HCT116 (cell line): ENCODE measurements around the gene WDR31. TPM values are rescaled to one million over a fixed set of nuclear protein-coding genes. Genes with fewer than 3 reads are reported as not detected.

Experiments used
- ATAC-seq: fragments of 200-7000 bp; cut with Tn5 transposase; 2 replicates; pipeline ENCODE4 v1.9.1; 2020; ENCODE audit warnings: mild to moderate bottlenecking, moderate library complexity
- BruUV-seq: library from RNA; stranded (reverse); fragments of 400-500 nt; replicated peaks from 2 replicates; lab custom pipeline; 2021; lab: Mats Ljungman, UMichigan
- CTCF ChIA-PET: fragments of 300-600 bp; sonication (Branson Sonifier 250); formaldehyde crosslinking; loops from one replicate; lab custom pipeline; 2021; ENCODE audit warnings: antibody characterized with exemption; lab: Charles Lee
- POLR2A ChIA-PET: fragments of 300-600, 350-600 bp; sonication (Branson Sonifier 250); formaldehyde crosslinking; loops from one replicate; lab custom pipeline; 2021; ENCODE audit warnings: antibody characterized with exemption; lab: Charles Lee
- RAD21 ChIA-PET, 2 experiments: fragments of 300-600 bp; sonication (Branson Sonifier 250); formaldehyde crosslinking; loops; one replicate each; lab custom pipeline; 2023; ENCODE audit warnings: low total read pairs in 2 of 2; ENCODE audit not compliant: uncharacterized antibody in 2 of 2, unreplicated experiment in 2 of 2, low non-redundant PET in 1 of 2; lab: Charles Lee
- DNase-seq: peaks from one replicate; pipeline ENCODE4 v3.0.0-alpha.2; 2010; ENCODE audit warnings: low read depth, low spot score
- H2AFZ ChIP-seq: fragments of 200-600 bp; shearing (Covaris generic), sonication (generic); 2 replicates; pipeline ENCODE4 v1.6.1; 2017; ENCODE audit warnings: low read depth, mixed run types, mixed read lengths, antibody characterized with exemption, low read length; ENCODE audit not compliant: poor library complexity, severe bottlenecking
- H3K27ac ChIP-seq: 2 replicates; pipeline ENCODE4 v1.5.1; 2012; ENCODE audit warnings: low read depth, low read length
- H3K27me3 ChIP-seq: fragments of 200-600 bp; sonication (generic); 2 replicates; pipeline ENCODE4 v1.6.1; 2016; ENCODE audit warnings: mixed run types, low read length, mixed read lengths; ENCODE audit not compliant: insufficient read depth
- H3K36me3 ChIP-seq, 2 experiments: fragments of 200-500 bp in 1 of 2; fragments of 200-600 bp in 1 of 2; sonication (Bioruptor generic) in 1 of 2; sonication (generic) in 1 of 2; 2 replicates each; pipeline versions ENCODE4 v1.5.1 to v1.6.1; 2014 to 2016; ENCODE audit warnings: low read length in 2 of 2, inconsistent platforms in 1 of 2, mixed read lengths in 1 of 2, mixed run types in 1 of 2; ENCODE audit not compliant: insufficient read depth in 2 of 2, control insufficient read depth in 1 of 2
- H3K4me1 ChIP-seq, 2 experiments: fragments of 200-600 bp in 1 of 2; sonication (generic) in 1 of 2; 2 replicates each; pipeline versions ENCODE4 v1.5.1 to v1.6.1; 2012 to 2017; ENCODE audit warnings: low read length in 2 of 2, inconsistent platforms in 1 of 2, mild to moderate bottlenecking in 1 of 2, mixed read lengths in 1 of 2, mixed run types in 1 of 2, moderate library complexity in 1 of 2; ENCODE audit not compliant: insufficient read depth in 2 of 2, control insufficient read depth in 1 of 2
- H3K4me2 ChIP-seq: fragments of 200-600 bp; sonication (generic); 2 replicates; pipeline ENCODE4 v1.6.1; 2017; ENCODE audit warnings: mixed run types, low read length, mixed read lengths
- H3K4me3 ChIP-seq, 2 experiments: fragments of 200-600 bp in 1 of 2; sonication (generic) in 1 of 2; replicated peaks in 1 of 2; 2 replicates each; pipeline ENCODE4 v1.5.1; 2011 to 2016; ENCODE audit warnings: low read length in 2 of 2, control low read depth in 1 of 2, low read depth in 1 of 2, mild to moderate bottlenecking in 1 of 2, mixed read lengths in 1 of 2, mixed run types in 1 of 2
- H3K79me2 ChIP-seq: fragments of 200-600 bp; sonication (generic); 2 replicates; pipeline ENCODE4 v1.6.1; 2017; ENCODE audit warnings: mild to moderate bottlenecking, mixed run types, low read length, moderate library complexity, mixed read lengths; ENCODE audit not compliant: insufficient read depth
- H3K9ac ChIP-seq: fragments of 200-600 bp; sonication (generic); 2 replicates; pipeline ENCODE4 v1.6.1; 2016; ENCODE audit warnings: low read length, mixed read lengths
- H3K9me2 ChIP-seq: fragments of 200-600 bp; sonication (generic), shearing (Covaris generic); 2 replicates; pipeline ENCODE4 v1.6.1; 2017; ENCODE audit warnings: mixed run types, mild to moderate bottlenecking, moderate library complexity; ENCODE audit not compliant: insufficient read depth
- H3K9me3 ChIP-seq, 2 experiments: fragments of 200-500 bp in 1 of 2; fragments of 200-600 bp in 1 of 2; sonication (Bioruptor generic) in 1 of 2; sonication (generic) in 1 of 2; 2 replicates each; pipeline ENCODE4 v1.6.1; 2014 to 2017; ENCODE audit warnings: low read length in 2 of 2, mixed read lengths in 2 of 2, inconsistent platforms in 1 of 2, low read depth in 1 of 2, mild to moderate bottlenecking in 1 of 2, mixed run types in 1 of 2, moderate library complexity in 1 of 2; ENCODE audit not compliant: control insufficient read depth in 1 of 2, insufficient read depth in 1 of 2
- H4K20me1 ChIP-seq: fragments of 200-600 bp; sonication (generic), shearing (Covaris generic); 2 replicates; pipeline ENCODE4 v1.6.1; 2017; ENCODE audit warnings: mixed run types, mild to moderate bottlenecking, moderate library complexity; ENCODE audit not compliant: insufficient read depth
- CBX3 ChIP-seq: IDR thresholded peaks from 2 replicates; pipeline ENCODE4 v1.6.1; 2012; ENCODE audit warnings: low read depth
- CEBPB ChIP-seq: IDR thresholded peaks from 2 replicates; pipeline ENCODE4 v1.6.1; 2012; ENCODE audit warnings: low read depth
- ELF1 ChIP-seq: IDR thresholded peaks from 2 replicates; pipeline ENCODE4 v1.6.1; 2012; ENCODE audit warnings: low read depth, borderline replicate concordance
- EZH2 ChIP-seq: fragments of 200-600 bp; sonication (generic); IDR thresholded peaks from 2 replicates; pipeline ENCODE4 v1.6.1; 2017; ENCODE audit warnings: antibody characterized with exemption, mixed run types
- FOSL1 ChIP-seq: IDR thresholded peaks from 2 replicates; pipeline ENCODE4 v1.6.1; 2012; ENCODE audit warnings: low read depth
- JUND ChIP-seq: IDR thresholded peaks from 2 replicates; pipeline ENCODE4 v1.6.1; 2012
- POLR2A ChIP-seq: IDR thresholded peaks from 2 replicates; pipeline ENCODE4 v1.7.0; 2011; ENCODE audit warnings: borderline replicate concordance; ENCODE audit not compliant: insufficient read depth, insufficient read length; ENCODE audit errors: extremely low read depth
- POLR2AphosphoS5 ChIP-seq: IDR thresholded peaks from 2 replicates; pipeline ENCODE4 v1.6.1; 2011; ENCODE audit warnings: mild to moderate bottlenecking, low read depth, low read length, moderate library complexity
- RAD21 ChIP-seq: IDR thresholded peaks from 2 replicates; pipeline ENCODE4 v1.6.1; 2012; ENCODE audit warnings: low read depth, mild to moderate bottlenecking
- SIN3A ChIP-seq: IDR thresholded peaks from 2 replicates; pipeline ENCODE4 v1.6.1; 2012; ENCODE audit warnings: low read depth
- SRF ChIP-seq: IDR thresholded peaks from 2 replicates; pipeline ENCODE4 v1.6.1; 2012; ENCODE audit warnings: low read depth
- TCF7L2 ChIP-seq: IDR thresholded peaks from 2 replicates; pipeline ENCODE4 v1.7.0; 2011; ENCODE audit warnings: borderline replicate concordance, inconsistent platforms; ENCODE audit not compliant: insufficient read depth, insufficient read length; ENCODE audit errors: extremely low read depth
- YY1 ChIP-seq: IDR thresholded peaks from 2 replicates; pipeline ENCODE4 v1.6.1; 2011; ENCODE audit warnings: low read length, low read depth, moderate library complexity, mild to moderate bottlenecking; ENCODE audit not compliant: insufficient replicate concordance; ENCODE audit errors: extremely low read depth
- ZFX ChIP-seq: fragments of 450-650 bp; IDR thresholded peaks from 2 replicates; pipeline ENCODE4 v1.6.1; 2017
- ZNF274 ChIP-seq: fragments of 200-500 bp; sonication (Bioruptor generic); IDR thresholded peaks from 2 replicates; pipeline ENCODE4 v1.6.1; 2014; ENCODE audit warnings: mild to moderate bottlenecking, low read depth, low read length, inconsistent platforms
- intact Hi-C: fragments of 100-400 bp; cut with micrococcal nuclease; formaldehyde crosslinking; loops from 2 replicates; pipeline ENCODE4 v1.10.0; 2022
- total RNA-seq: library from RNA; stranded (reverse); gene quantifications from one replicate; pipeline ENCODE4 v1.2.1, GENCODE V29; 2021; ENCODE audit not compliant: unreplicated experiment
- TF ChIP-seq, protein P1 (sequence below): IDR thresholded peaks from 2 replicates; pipeline ENCODE4 v1.6.1; 2012
- TF ChIP-seq, protein P2 (sequence below), 3 experiments: fragments of 200-600 bp in 1 of 3; sonication (generic) in 1 of 3; IDR thresholded peaks in 2 of 3; conservative IDR thresholded peaks in 1 of 3; 2 replicates each; pipeline ENCODE4 v1.5.1; 2012 to 2017; ENCODE audit warnings: low read depth in 2 of 3, low read length in 2 of 3, antibody characterized with exemption in 1 of 3, borderline replicate concordance in 1 of 3, control low read depth in 1 of 3, mild to moderate bottlenecking in 1 of 3, mixed read lengths in 1 of 3, mixed run types in 1 of 3, moderate library complexity in 1 of 3; ENCODE audit not compliant: insufficient read depth in 1 of 3
- TF ChIP-seq, protein P3 (sequence below): IDR thresholded peaks from 2 replicates; pipeline ENCODE4 v1.6.1; 2012; ENCODE audit warnings: low read depth
- TF ChIP-seq, protein P4 (sequence below): IDR thresholded peaks from 2 replicates; pipeline ENCODE4 v1.6.1; 2011; ENCODE audit warnings: mild to moderate bottlenecking, low read length, moderate library complexity; ENCODE audit not compliant: insufficient replicate concordance; ENCODE audit errors: extremely low read depth

WDR31 gene
- total RNA-seq, 1 experiment from 2014 or later: 5.9 TPM

DNA sequence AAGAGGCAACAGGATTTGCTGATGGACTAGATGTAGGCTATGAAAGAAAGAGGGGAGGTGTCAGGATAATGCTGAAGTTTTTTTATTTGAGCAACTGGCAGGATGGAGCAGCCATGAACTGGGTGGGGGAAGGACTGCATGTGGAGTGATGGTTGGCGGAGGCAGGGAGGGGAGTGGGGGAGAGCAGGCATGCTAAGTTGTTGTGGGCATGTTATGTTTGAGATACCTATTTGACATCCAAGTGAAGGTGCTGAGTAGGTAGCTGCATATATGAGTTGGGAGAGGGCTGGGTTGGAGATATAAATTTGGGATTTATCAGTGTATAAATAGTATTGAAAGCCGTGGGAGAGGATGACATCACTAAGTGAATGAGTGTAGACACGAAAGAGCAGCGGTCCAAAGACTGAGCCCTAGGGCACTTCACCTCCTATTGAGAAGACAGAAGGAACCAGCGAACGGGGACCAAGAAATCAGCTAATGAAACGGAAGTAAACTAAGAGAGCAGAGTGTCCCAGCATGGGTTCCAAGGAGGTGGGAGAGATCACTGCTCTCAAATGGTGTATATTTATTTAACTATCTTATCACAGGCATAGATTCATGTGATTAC lies 16.7 kb upstream of the WDR31 start:
- ATAC-seq (no peak), DNase-seq (no peak)
- Histone ChIP-seq H3K27me3 (no peaks in the 10 kb centered on the region), H3K4me2 (no peak overlapping the region), H2AFZ (no peak overlapping the region), H3K9me2 (no peaks in the 10 kb centered on the region), H3K9me3 (no peaks in the 10 kb centered on the region), H3K27ac (no peak overlapping the region)
- ChIA-PET CTCF (no interaction called here), POLR2A (no interaction called here)
- intact Hi-C loops: no loop called here
- no TSS peak for BruUV-seq
- TF ChIP-seq, protein P1, sequence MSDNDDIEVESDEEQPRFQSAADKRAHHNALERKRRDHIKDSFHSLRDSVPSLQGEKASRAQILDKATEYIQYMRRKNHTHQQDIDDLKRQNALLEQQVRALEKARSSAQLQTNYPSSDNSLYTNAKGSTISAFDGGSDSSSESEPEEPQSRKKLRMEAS: no peak
- TF ChIP-seq ZNF274: no peak
- no peak for TF ChIP-seq JUND
- TF ChIP-seq POLR2A: no peak
- TF ChIP-seq, protein P2, sequence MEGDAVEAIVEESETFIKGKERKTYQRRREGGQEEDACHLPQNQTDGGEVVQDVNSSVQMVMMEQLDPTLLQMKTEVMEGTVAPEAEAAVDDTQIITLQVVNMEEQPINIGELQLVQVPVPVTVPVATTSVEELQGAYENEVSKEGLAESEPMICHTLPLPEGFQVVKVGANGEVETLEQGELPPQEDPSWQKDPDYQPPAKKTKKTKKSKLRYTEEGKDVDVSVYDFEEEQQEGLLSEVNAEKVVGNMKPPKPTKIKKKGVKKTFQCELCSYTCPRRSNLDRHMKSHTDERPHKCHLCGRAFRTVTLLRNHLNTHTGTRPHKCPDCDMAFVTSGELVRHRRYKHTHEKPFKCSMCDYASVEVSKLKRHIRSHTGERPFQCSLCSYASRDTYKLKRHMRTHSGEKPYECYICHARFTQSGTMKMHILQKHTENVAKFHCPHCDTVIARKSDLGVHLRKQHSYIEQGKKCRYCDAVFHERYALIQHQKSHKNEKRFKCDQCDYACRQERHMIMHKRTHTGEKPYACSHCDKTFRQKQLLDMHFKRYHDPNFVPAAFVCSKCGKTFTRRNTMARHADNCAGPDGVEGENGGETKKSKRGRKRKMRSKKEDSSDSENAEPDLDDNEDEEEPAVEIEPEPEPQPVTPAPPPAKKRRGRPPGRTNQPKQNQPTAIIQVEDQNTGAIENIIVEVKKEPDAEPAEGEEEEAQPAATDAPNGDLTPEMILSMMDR (IDR thresholded peaks at IDR 0.05 in 2 of 3, conservative IDR thresholded peaks at IDR 0.05 in 1 of 3; ENCODE audit: borderline replicate concordance in 1 of 3, insufficient read depth in 1 of 3, low read depth in 2 of 3, low read length in 2 of 3): no peak
- TF ChIP-seq ELF1: no peak
- no peak for TF ChIP-seq YY1
- TF ChIP-seq ZFX: no peak
- TF ChIP-seq RAD21: no peak
- TF ChIP-seq, protein P3, sequence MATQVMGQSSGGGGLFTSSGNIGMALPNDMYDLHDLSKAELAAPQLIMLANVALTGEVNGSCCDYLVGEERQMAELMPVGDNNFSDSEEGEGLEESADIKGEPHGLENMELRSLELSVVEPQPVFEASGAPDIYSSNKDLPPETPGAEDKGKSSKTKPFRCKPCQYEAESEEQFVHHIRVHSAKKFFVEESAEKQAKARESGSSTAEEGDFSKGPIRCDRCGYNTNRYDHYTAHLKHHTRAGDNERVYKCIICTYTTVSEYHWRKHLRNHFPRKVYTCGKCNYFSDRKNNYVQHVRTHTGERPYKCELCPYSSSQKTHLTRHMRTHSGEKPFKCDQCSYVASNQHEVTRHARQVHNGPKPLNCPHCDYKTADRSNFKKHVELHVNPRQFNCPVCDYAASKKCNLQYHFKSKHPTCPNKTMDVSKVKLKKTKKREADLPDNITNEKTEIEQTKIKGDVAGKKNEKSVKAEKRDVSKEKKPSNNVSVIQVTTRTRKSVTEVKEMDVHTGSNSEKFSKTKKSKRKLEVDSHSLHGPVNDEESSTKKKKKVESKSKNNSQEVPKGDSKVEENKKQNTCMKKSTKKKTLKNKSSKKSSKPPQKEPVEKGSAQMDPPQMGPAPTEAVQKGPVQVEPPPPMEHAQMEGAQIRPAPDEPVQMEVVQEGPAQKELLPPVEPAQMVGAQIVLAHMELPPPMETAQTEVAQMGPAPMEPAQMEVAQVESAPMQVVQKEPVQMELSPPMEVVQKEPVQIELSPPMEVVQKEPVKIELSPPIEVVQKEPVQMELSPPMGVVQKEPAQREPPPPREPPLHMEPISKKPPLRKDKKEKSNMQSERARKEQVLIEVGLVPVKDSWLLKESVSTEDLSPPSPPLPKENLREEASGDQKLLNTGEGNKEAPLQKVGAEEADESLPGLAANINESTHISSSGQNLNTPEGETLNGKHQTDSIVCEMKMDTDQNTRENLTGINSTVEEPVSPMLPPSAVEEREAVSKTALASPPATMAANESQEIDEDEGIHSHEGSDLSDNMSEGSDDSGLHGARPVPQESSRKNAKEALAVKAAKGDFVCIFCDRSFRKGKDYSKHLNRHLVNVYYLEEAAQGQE: no peak
- no peak for TF ChIP-seq CBX3
- TF ChIP-seq EZH2: no peak
- no peak for TF ChIP-seq FOSL1
- TF ChIP-seq SIN3A: no peak
- no peak for TF ChIP-seq POLR2AphosphoS5
- TF ChIP-seq SRF: no peak
- no peak for TF ChIP-seq CEBPB
- no peak for TF ChIP-seq TCF7L2
- TF ChIP-seq, protein P4, sequence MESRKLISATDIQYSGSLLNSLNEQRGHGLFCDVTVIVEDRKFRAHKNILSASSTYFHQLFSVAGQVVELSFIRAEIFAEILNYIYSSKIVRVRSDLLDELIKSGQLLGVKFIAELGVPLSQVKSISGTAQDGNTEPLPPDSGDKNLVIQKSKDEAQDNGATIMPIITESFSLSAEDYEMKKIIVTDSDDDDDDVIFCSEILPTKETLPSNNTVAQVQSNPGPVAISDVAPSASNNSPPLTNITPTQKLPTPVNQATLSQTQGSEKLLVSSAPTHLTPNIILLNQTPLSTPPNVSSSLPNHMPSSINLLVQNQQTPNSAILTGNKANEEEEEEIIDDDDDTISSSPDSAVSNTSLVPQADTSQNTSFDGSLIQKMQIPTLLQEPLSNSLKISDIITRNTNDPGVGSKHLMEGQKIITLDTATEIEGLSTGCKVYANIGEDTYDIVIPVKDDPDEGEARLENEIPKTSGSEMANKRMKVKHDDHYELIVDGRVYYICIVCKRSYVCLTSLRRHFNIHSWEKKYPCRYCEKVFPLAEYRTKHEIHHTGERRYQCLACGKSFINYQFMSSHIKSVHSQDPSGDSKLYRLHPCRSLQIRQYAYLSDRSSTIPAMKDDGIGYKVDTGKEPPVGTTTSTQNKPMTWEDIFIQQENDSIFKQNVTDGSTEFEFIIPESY: no peak
- TF ChIP-seq, all 23 proteins: peak for 0
- H3K4me3 ChIP-seq: no peak overlapping the region
- H3K4me1 ChIP-seq: peaks cover 3 to 11% of the 10 kb centered on the region in 2 experiments; a peak in 3 of 4 replicates
- peaks cover 5% of the 10 kb centered on the region; the same call in 1 of the 2 replicates for H3K79me2 ChIP-seq
- H4K20me1 ChIP-seq: no peaks in the 10 kb centered on the region
- RAD21 ChIA-PET: no interaction called here
- peaks cover 4% of the 10 kb centered on the region in 2 experiments; a peak in 1 of 4 replicates for H3K36me3 ChIP-seq
- no peak overlapping the region for H3K9ac ChIP-seq
